Activated T-helper 1 cell treated with anti-CD3 and anti-CD28 coated beads, Interleukin-12 subunit alpha, Interleukin-12 subunit beta, Interleukin-2, Interleukin-4 antibody, amounts not matched to agents 30 ng/mL and 10 ng/mL and 1 ng/mL, durations not matched to agents 14 hours and 24 hours and 36 hours (primary cell): Measurements from ENCODE around the gene MAP7. TPM values are rescaled to one million over a fixed set of nuclear protein-coding genes. Genes with fewer than 3 reads are reported as not detected.
"Not testable (repeated sequence)": the region's sequence is repeated elsewhere in the genome, so short reads cannot be mapped to it uniquely, and the experiment has no call there.

Experiments
- DNase-seq: peaks from one replicate; pipeline ENCODE4 v3.0.0; 2021; ENCODE audit warnings: low spot score
- H3K27ac Mint-ChIP-seq: one replicate; pipeline ENCODE4 v1.8.0; 2021; ENCODE audit warnings: mild to moderate bottlenecking, mixed read lengths
- H3K27me3 Mint-ChIP-seq: one replicate; pipeline ENCODE4 v1.8.0; 2022; ENCODE audit warnings: mild to moderate bottlenecking, moderate library complexity, mixed read lengths; ENCODE audit not compliant: insufficient read depth
- H3K36me3 Mint-ChIP-seq: one replicate; pipeline ENCODE4 v1.8.0; 2021; ENCODE audit warnings: low read depth, mixed read lengths
- H3K4me1 Mint-ChIP-seq: one replicate; pipeline ENCODE4 v1.8.0; 2021; ENCODE audit warnings: low read depth, mixed read lengths
- H3K4me3 Mint-ChIP-seq: one replicate; pipeline ENCODE4 v1.8.0; 2021; ENCODE audit warnings: mild to moderate bottlenecking, moderate library complexity, mixed read lengths
- H3K9me3 Mint-ChIP-seq: one replicate; pipeline ENCODE4 v1.8.0; 2021; ENCODE audit warnings: mixed read lengths
- intact Hi-C: fragments of 100-400 bp; cut with micrococcal nuclease; formaldehyde crosslinking; loops from one replicate; pipeline ENCODE4 v1.15.1; 2024
- total RNA-seq: library from RNA; stranded (reverse); gene quantifications from 2 replicates; pipeline ENCODE4 v1.2.3, GENCODE V29; 2022

The MAP7 gene
- total RNA-seq, 1 donor from 2014 or later, result 2.3 TPM

GRCh38 chr6:136491251-136491650, 59.0 kb downstream of the MAP7 start:
- DNase-seq, result no peak
- intact Hi-C loops, result no loop called here
- Mint-ChIP-seq H3K4me1 (no peaks in the 10 kb centered on the region), H3K27ac (no peak overlapping the region), H3K36me3 (no peaks in the 10 kb centered on the region), H3K9me3 (no peaks in the 10 kb centered on the region), H3K27me3 (peaks cover 2% of the 10 kb centered on the region), H3K4me3 (no peak overlapping the region)

GRCh38 chr6:136489689-136490033, 60.6 kb downstream of the MAP7 start:
- H3K4me1 Mint-ChIP-seq, H3K9me3 Mint-ChIP-seq, DNase-seq, H3K27ac Mint-ChIP-seq, H3K36me3 Mint-ChIP-seq, intact Hi-C loops, H3K4me3 Mint-ChIP-seq, H3K27me3 Mint-ChIP-seq: not testable (repeated sequence)

GRCh38 chr6:136487759-136488425, 62.3 kb downstream of the MAP7 start:
- intact Hi-C loops, result no loop called here
- no peak for DNase-seq
- Mint-ChIP-seq H3K27me3 (peaks cover 3% of the 10 kb centered on the region), H3K4me1 (no peaks in the 10 kb centered on the region), H3K27ac (no peak overlapping the region), H3K4me3 (no peak overlapping the region), H3K36me3 (no peaks in the 10 kb centered on the region), H3K9me3 (no peaks in the 10 kb centered on the region)

DNA sequence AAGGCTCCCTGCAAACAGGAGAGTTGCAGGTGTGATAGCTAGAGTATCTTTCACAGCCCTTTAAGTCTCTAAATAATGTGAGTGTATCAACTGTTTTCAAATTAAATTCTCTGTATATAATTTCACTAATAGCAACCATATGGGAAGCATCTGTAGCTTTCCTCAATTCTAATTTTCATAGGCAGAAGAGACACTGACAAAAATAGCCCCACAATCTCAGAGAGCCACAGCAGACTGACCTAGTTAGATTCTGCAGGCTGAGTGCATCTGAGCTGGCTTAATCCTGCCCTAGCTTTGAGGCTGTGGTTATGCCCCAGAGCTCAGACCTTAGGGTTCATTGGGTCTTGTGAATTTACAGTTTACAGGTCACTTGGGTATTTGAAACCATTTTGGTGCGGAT, 63.9 kb downstream of the MAP7 start:
- DNase-seq, result no peak
- H3K36me3 Mint-ChIP-seq, result no peaks in the 10 kb centered on the region
- no peak overlapping the region for H3K4me3 Mint-ChIP-seq
- intact Hi-C loops, result no loop called here
- H3K27ac Mint-ChIP-seq, result no peak overlapping the region
- H3K9me3 Mint-ChIP-seq, result no peaks in the 10 kb centered on the region
- peaks cover 3% of the 10 kb centered on the region for H3K27me3 Mint-ChIP-seq
- no peaks in the 10 kb centered on the region for H3K4me1 Mint-ChIP-seq

DNA sequence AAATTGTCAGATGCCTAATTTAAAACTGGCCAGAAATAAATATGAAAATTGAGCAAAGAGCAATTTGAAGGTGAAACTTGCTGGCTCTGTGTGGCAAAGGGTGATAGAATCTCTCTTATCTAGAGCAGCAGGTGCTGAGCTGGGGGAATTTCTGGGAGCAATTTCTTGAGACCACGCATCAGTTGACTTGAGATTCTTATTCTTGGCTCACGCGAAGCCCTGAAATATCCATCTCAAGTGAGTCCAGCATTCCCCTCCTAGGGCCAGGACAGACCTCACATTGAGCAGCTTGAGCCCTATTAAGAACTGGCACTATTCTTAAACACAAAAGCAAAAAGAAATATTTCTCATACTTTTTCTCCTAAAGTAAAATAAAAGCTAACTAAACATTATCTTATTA, 66.3 kb downstream of the MAP7 start:
- Mint-ChIP-seq H3K4me3 (no peak overlapping the region), H3K9me3 (no peaks in the 10 kb centered on the region), H3K27me3 (peaks cover 15% of the 10 kb centered on the region), H3K36me3 (no peaks in the 10 kb centered on the region), H3K27ac (no peak overlapping the region), H3K4me1 (no peaks in the 10 kb centered on the region)
- intact Hi-C loops, result no loop called here
- no peak for DNase-seq

- H3K9me3 Mint-ChIP-seq, intact Hi-C loops, H3K36me3 Mint-ChIP-seq, DNase-seq, H3K4me3 Mint-ChIP-seq, H3K4me1 Mint-ChIP-seq, H3K27ac Mint-ChIP-seq: not testable (repeated sequence)
- H3K27me3 Mint-ChIP-seq, result peaks cover 17% of the 10 kb centered on the region
Observed at GRCh38 chr6:136483005-136483404, 67.2 kb downstream of the MAP7 start.

DNA sequence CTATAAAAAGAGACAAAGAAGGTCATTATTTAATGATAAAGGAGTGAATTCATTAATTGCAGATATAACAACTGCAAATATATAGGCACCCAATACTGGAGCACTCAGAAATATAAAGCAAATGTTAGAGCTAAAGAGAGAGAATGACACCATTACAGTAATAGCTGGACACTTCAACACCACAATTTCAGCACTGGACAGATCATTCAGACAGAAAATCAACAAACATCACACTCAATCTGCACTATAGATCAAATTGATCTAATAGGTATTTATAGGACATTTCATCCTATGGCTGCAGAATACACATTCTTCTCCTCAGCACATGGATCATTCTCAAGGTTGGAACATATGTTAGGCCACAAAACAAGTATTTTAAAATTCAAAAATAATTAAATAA, 72.7 kb downstream of the MAP7 start:
- no peaks in the 10 kb centered on the region for H3K4me1 Mint-ChIP-seq

GRCh38 chr6:136475686-136476085, 74.5 kb downstream of the MAP7 start:
- Mint-ChIP-seq H3K9me3 (no peaks in the 10 kb centered on the region), H3K27me3 (peaks cover 23% of the 10 kb centered on the region), H3K36me3 (no peaks in the 10 kb centered on the region), H3K27ac (no peak overlapping the region), H3K4me1 (no peaks in the 10 kb centered on the region), H3K4me3 (no peak overlapping the region)
- no peak for DNase-seq
- intact Hi-C loops, result no loop called here

More for the DNA sequence above, 72.7 kb downstream of the MAP7 start:
- intact Hi-C loops, result no loop called here
- Mint-ChIP-seq H3K9me3 (no peaks in the 10 kb centered on the region), H3K4me3 (no peak overlapping the region), H3K27me3 (peaks cover 23% of the 10 kb centered on the region), H3K36me3 (no peaks in the 10 kb centered on the region), H3K27ac (no peak overlapping the region)
- no peak for DNase-seq

- Mint-ChIP-seq H3K4me1 (peaks cover 3% of the 10 kb centered on the region), H3K27me3 (peaks cover 14% of the 10 kb centered on the region), H3K4me3 (no peak overlapping the region), H3K36me3 (no peaks in the 10 kb centered on the region), H3K27ac (no peak overlapping the region), H3K9me3 (no peaks in the 10 kb centered on the region)
- intact Hi-C loops, result no loop called here
- no peak for DNase-seq
Observed at GRCh38 chr6:136474241-136474640, 76.0 kb downstream of the MAP7 start.

GRCh38 chr6:136471922-136472321, 78.3 kb downstream of the MAP7 start:
- DNase-seq, result no peak
- Mint-ChIP-seq H3K36me3 (no peaks in the 10 kb centered on the region), H3K27ac (no peak overlapping the region), H3K27me3 (peaks cover 13% of the 10 kb centered on the region), H3K9me3 (no peaks in the 10 kb centered on the region), H3K4me3 (no peak overlapping the region), H3K4me1 (peaks cover 4% of the 10 kb centered on the region)
- intact Hi-C loops, result no loop called here

- Mint-ChIP-seq H3K9me3 (no peaks in the 10 kb centered on the region), H3K4me1 (peaks cover 4% of the 10 kb centered on the region), H3K27ac (no peak overlapping the region), H3K27me3 (peaks cover 17% of the 10 kb centered on the region), H3K36me3 (no peaks in the 10 kb centered on the region), H3K4me3 (no peak overlapping the region)
- intact Hi-C loops, result no loop called here
- no peak for DNase-seq
Observed at GRCh38 chr6:136471372-136471771, 78.8 kb downstream of the MAP7 start.

GRCh38 chr6:136470044-136470443, 80.2 kb downstream of the MAP7 start:
- intact Hi-C loops, result no loop called here

GRCh38 chr6:136469154-136469553, 81.1 kb downstream of the MAP7 start:
- no peak overlapping the region for H3K4me3 Mint-ChIP-seq
- peaks cover 28% of the 10 kb centered on the region for H3K27me3 Mint-ChIP-seq
- H3K4me1 Mint-ChIP-seq, result peaks cover 4% of the 10 kb centered on the region
- no peaks in the 10 kb centered on the region for H3K36me3 Mint-ChIP-seq
- H3K27ac Mint-ChIP-seq, result no peak overlapping the region
- intact Hi-C loops, result no loop called here
- DNase-seq, result no peak
- no peaks in the 10 kb centered on the region for H3K9me3 Mint-ChIP-seq

More at GRCh38 chr6:136470044-136470443, 80.2 kb downstream of the MAP7 start:
- Mint-ChIP-seq H3K27ac (no peak overlapping the region), H3K36me3 (no peaks in the 10 kb centered on the region), H3K9me3 (no peaks in the 10 kb centered on the region), H3K27me3 (peaks cover 28% of the 10 kb centered on the region), H3K4me3 (no peak overlapping the region), H3K4me1 (peaks cover 4% of the 10 kb centered on the region)
- DNase-seq, result no peak

DNA sequence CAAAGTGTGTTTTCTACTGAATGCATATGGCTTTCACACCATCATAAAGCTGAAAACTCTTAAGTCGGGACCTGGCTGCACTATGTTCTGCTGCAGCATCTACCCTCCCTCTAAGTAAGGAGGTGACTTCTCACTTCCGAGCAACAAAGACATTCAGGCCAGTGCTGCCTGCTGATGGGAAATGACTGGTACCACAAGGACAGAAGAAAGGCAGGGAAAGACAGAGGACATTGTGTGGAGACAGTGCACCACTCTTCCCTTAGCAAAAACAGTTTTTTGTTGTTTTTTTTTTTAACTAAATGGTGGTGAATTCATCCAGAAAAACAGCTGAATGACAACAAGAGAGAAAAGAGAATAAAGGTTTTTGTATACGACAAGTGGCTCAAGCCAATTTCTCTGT, 81.5 kb downstream of the MAP7 start:
- Mint-ChIP-seq H3K36me3 (no peaks in the 10 kb centered on the region), H3K9me3 (no peaks in the 10 kb centered on the region), H3K4me1 (peaks cover 8% of the 10 kb centered on the region), H3K27ac (no peak overlapping the region), H3K27me3 (peaks cover 28% of the 10 kb centered on the region), H3K4me3 (no peak overlapping the region)
- no peak for DNase-seq
- intact Hi-C loops, result no loop called here
